Neural progenitor cell (in vitro differentiated cells): ENCODE data around the gene IFNA1. TPM values are rescaled to one million over a fixed set of nuclear protein-coding genes. Genes with fewer than 3 reads are reported as not detected.

Source experiments
- DNase-seq: peaks from one replicate; pipeline ENCODE4 v3.0.0-alpha.2; 2016; ENCODE audit warnings: low spot score
- H2AFZ ChIP-seq: fragments of 200-600 bp; sonication (generic); replicated peaks from 2 replicates; pipeline ENCODE4 v1.6.1; 2016; ENCODE audit warnings: antibody characterized with exemption
- H3F3A ChIP-seq: fragments of 200-600 bp; sonication (generic); 2 replicates; pipeline ENCODE4 v1.6.1; 2016; ENCODE audit warnings: antibody characterized with exemption, low read depth
- H3K27ac ChIP-seq: fragments of 200-600 bp; sonication (generic); 2 replicates; pipeline ENCODE4 v1.5.1; 2016; ENCODE audit warnings: mild to moderate bottlenecking
- H3K27me3 ChIP-seq: fragments of 200-600 bp; sonication (generic); 2 replicates; pipeline ENCODE4 v1.6.1; 2016; ENCODE audit warnings: mild to moderate bottlenecking, moderate library complexity
- H3K36me3 ChIP-seq: fragments of 200-600 bp; sonication (generic); 2 replicates; pipeline ENCODE4 v1.5.1; 2016
- H3K4me1 ChIP-seq: fragments of 200-600 bp; sonication (generic); 2 replicates; pipeline ENCODE4 v1.6.1; 2016; ENCODE audit warnings: mixed run types
- H3K4me2 ChIP-seq: fragments of 200-600 bp; sonication (generic); 2 replicates; pipeline ENCODE4 v1.6.1; 2016
- H3K4me3 ChIP-seq: fragments of 200-600 bp; sonication (generic); 2 replicates; pipeline ENCODE4 v1.5.1; 2016
- H3K79me2 ChIP-seq: fragments of 200-600 bp; sonication (generic); 2 replicates; pipeline ENCODE4 v1.6.1; 2016; ENCODE audit warnings: low read depth
- H3K9ac ChIP-seq: fragments of 200-600 bp; sonication (generic); 2 replicates; pipeline ENCODE4 v1.6.1; 2016
- H3K9me3 ChIP-seq: fragments of 200-600 bp; sonication (generic); 2 replicates; pipeline ENCODE4 v1.5.1; 2016; ENCODE audit warnings: low read depth
- H4K20me1 ChIP-seq: fragments of 200-600 bp; sonication (generic); 2 replicates; pipeline ENCODE4 v1.6.1; 2016; ENCODE audit warnings: low read depth
- H3K27ac Mint-ChIP-seq: 3 replicates; pipeline ENCODE4 v1.8.0; 2021; ENCODE audit warnings: mixed read lengths
- H3K27me3 Mint-ChIP-seq: 2 replicates; pipeline ENCODE4 v1.8.0; 2022; ENCODE audit warnings: low read depth, mild to moderate bottlenecking, inconsistent platforms, moderate library complexity, mixed read lengths; ENCODE audit not compliant: insufficient read depth
- H3K36me3 Mint-ChIP-seq: 3 replicates; pipeline ENCODE4 v1.8.0; 2021; ENCODE audit warnings: mixed read lengths
- H3K4me1 Mint-ChIP-seq: 3 replicates; pipeline ENCODE4 v1.8.0; 2021; ENCODE audit warnings: mixed read lengths
- H3K4me3 Mint-ChIP-seq: 3 replicates; pipeline ENCODE4 v1.8.0; 2021; ENCODE audit warnings: mild to moderate bottlenecking, moderate library complexity, mixed read lengths
- H3K9me3 Mint-ChIP-seq: 3 replicates; pipeline ENCODE4 v1.8.0; 2020; ENCODE audit warnings: mixed read lengths
- EZH2 ChIP-seq: fragments of 200-600 bp; sonication (generic); IDR thresholded peaks from 2 replicates; pipeline ENCODE4 v1.6.1; 2017; ENCODE audit warnings: antibody characterized with exemption, mild to moderate bottlenecking, moderate library complexity
- EZH2phosphoT487 ChIP-seq: fragments of 200-600 bp; sonication (generic); IDR thresholded peaks from 2 replicates; pipeline ENCODE4 v1.6.1; 2017; ENCODE audit warnings: antibody characterized with exemption
- total RNA-seq: library from RNA; depleted of rRNA; stranded (reverse); fragments of >200 nt; gene quantifications from 2 replicates; pipeline ENCODE4 v1.2.3, GENCODE V29; 2015; ENCODE audit warnings: low replicate concordance
- TF ChIP-seq, protein P1 (sequence below): fragments of 200-600 bp; sonication (generic); IDR thresholded peaks from 2 replicates; pipeline ENCODE4 v1.5.1; 2017; ENCODE audit warnings: antibody characterized with exemption, mild to moderate bottlenecking

Gene IFNA1
- total RNA-seq, 1 donor from 2014 or later, result not detected

DNA sequence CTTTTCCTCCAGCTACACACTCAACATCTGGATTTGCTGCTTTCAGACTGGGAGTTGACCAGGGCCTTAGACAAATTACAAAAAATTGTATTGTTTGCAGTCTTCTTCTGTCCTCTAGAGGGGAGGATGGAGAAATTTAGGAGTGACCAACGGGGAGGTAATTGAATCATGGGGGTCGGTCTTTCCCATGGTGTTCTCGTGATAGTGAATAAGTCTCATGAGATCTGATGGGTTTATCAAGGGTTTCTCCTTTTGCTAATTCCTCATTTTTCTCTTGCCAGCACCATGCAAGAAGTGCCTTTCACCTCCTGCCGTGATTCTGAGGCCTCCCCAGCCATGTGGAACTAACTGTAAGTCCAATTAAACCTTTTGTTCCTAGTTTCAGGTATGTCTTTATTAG lies 27.1 kb upstream of the IFNA1 start:
- Histone ChIP-seq H2AFZ (no peak overlapping the region), H3K9me3 (no peaks in the 10 kb centered on the region), H4K20me1 (no peaks in the 10 kb centered on the region), H3F3A (no peaks in the 10 kb centered on the region), H3K36me3 (no peaks in the 10 kb centered on the region), H3K27ac (no peak overlapping the region), H3K9ac (no peak overlapping the region), H3K4me1 (peaks cover 5% of the 10 kb centered on the region), H3K4me3 (no peak overlapping the region), H3K27me3 (no peaks in the 10 kb centered on the region), H3K4me2 (no peak overlapping the region), H3K79me2 (no peaks in the 10 kb centered on the region)
- Mint-ChIP-seq H3K27me3 (no peaks in the 10 kb centered on the region), H3K27ac (no peak overlapping the region), H3K4me1 (peaks cover 18% of the 10 kb centered on the region), H3K36me3 (no peaks in the 10 kb centered on the region), H3K9me3 (no peaks in the 10 kb centered on the region), H3K4me3 (no peak overlapping the region)
- no peak for TF ChIP-seq EZH2phosphoT487
- TF ChIP-seq EZH2, result no peak
- TF ChIP-seq, protein P1, sequence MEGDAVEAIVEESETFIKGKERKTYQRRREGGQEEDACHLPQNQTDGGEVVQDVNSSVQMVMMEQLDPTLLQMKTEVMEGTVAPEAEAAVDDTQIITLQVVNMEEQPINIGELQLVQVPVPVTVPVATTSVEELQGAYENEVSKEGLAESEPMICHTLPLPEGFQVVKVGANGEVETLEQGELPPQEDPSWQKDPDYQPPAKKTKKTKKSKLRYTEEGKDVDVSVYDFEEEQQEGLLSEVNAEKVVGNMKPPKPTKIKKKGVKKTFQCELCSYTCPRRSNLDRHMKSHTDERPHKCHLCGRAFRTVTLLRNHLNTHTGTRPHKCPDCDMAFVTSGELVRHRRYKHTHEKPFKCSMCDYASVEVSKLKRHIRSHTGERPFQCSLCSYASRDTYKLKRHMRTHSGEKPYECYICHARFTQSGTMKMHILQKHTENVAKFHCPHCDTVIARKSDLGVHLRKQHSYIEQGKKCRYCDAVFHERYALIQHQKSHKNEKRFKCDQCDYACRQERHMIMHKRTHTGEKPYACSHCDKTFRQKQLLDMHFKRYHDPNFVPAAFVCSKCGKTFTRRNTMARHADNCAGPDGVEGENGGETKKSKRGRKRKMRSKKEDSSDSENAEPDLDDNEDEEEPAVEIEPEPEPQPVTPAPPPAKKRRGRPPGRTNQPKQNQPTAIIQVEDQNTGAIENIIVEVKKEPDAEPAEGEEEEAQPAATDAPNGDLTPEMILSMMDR, result no peak
- DNase-seq, result no peak

DNA sequence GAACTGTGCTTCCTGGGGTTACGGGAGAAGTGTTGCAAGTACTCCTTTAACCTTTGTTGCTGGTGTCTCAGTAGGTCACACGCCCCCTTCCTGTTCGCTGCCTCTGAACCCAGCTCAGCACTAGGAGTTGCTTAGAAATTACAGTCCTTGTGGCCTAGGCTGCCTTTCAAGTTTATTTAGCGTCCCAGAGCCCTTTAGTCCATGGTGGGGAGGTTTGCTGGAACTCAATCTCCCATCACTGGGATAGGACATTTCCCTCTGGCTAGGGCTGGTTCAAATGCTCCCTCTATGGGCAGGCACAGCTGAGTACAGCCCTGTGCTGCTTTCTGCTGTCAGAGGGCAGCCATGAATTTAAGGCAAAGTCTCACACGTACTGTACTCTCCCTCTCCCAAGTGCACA lies 26.6 kb upstream of the IFNA1 start:
- Mint-ChIP-seq H3K27me3 (no peaks in the 10 kb centered on the region), H3K9me3 (no peaks in the 10 kb centered on the region), H3K36me3 (no peaks in the 10 kb centered on the region), H3K4me3 (no peak overlapping the region), H3K27ac (no peak overlapping the region), H3K4me1 (peaks cover 18% of the 10 kb centered on the region)
- Histone ChIP-seq H2AFZ (no peak overlapping the region), H3K27ac (no peak overlapping the region), H3K4me2 (no peak overlapping the region), H4K20me1 (no peaks in the 10 kb centered on the region), H3K4me3 (no peak overlapping the region), H3K36me3 (no peaks in the 10 kb centered on the region), H3K79me2 (no peaks in the 10 kb centered on the region), H3F3A (no peaks in the 10 kb centered on the region), H3K9ac (no peak overlapping the region), H3K9me3 (no peaks in the 10 kb centered on the region), H3K4me1 (peaks cover 5% of the 10 kb centered on the region), H3K27me3 (no peaks in the 10 kb centered on the region)
- TF ChIP-seq, protein P1, result peak; percentile 47
- no peak for TF ChIP-seq EZH2
- TF ChIP-seq EZH2phosphoT487, result no peak
- peak; percentile 13 for DNase-seq

DNA sequence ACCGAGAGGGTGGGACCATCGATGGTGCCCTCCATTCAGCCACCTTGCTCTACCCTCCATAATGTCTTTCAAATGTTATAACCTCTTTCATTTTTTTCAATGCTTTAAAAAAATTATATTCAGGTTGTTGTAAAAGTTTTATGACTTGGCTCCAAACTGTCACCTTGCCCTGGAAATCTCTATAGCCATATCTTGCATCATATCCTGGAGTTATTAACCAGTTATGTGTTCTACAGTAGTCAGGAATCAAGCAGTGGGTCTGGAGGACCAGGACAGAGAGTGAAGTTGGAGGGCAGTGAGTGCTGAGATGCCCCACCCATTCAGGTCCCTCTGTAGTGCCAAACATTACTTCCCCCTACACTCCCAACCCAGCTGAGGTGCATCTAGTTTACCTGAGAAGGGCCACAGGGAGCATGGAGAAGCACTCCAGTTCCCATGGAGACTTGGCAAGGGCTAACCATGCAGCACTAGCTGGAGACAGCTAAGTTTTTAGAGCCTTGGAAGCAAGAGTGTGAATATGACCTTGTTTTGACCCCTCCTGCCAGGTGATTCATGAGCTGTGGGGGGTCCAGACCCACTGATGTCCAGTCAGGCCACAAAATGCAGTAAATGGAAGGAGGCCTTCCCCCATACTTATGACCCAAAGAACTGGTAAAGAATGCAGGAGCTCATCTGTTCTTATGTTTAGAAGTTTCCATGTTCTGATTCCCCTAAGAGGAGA lies 25.9 kb upstream of the IFNA1 start:
- no peaks in the 10 kb centered on the region for H3K9me3 Mint-ChIP-seq
- Histone ChIP-seq H3K9ac (no peak overlapping the region), H3K4me1 (peaks cover 5% of the 10 kb centered on the region), H3K9me3 (no peaks in the 10 kb centered on the region), H2AFZ (no peak overlapping the region), H3K79me2 (no peaks in the 10 kb centered on the region), H3K4me2 (no peak overlapping the region), H3K36me3 (no peaks in the 10 kb centered on the region), H3K4me3 (no peak overlapping the region), H3K27ac (no peak overlapping the region), H3K27me3 (no peaks in the 10 kb centered on the region), H3F3A (no peaks in the 10 kb centered on the region), H4K20me1 (no peaks in the 10 kb centered on the region)
- no peak for TF ChIP-seq EZH2phosphoT487
- TF ChIP-seq, protein P1, result no peak
- TF ChIP-seq EZH2, result no peak
- H3K4me3 Mint-ChIP-seq, result no peak overlapping the region
- H3K27ac Mint-ChIP-seq, result no peak overlapping the region
- no peaks in the 10 kb centered on the region for H3K27me3 Mint-ChIP-seq
- H3K4me1 Mint-ChIP-seq, result peaks cover 18% of the 10 kb centered on the region
- no peak for DNase-seq
- H3K36me3 Mint-ChIP-seq, result no peaks in the 10 kb centered on the region
